Globus pallidus (tissue), 1 donor: Measurements from ENCODE around the gene LRP3.
"Not testable (repeated sequence)": the region's sequence is repeated elsewhere in the genome, so short reads cannot be mapped to it uniquely, and the experiment has no call there.

Experiments
- DNase-seq: peaks from one replicate; pipeline ENCODE4 v3.0.0-alpha.2; 2015; ENCODE audit warnings: low spot score

The LRP3 gene

GRCh38 chr19:33176670-33177416, 17.3 kb upstream of the LRP3 start:
- peak; percentile 96 for DNase-seq

DNA sequence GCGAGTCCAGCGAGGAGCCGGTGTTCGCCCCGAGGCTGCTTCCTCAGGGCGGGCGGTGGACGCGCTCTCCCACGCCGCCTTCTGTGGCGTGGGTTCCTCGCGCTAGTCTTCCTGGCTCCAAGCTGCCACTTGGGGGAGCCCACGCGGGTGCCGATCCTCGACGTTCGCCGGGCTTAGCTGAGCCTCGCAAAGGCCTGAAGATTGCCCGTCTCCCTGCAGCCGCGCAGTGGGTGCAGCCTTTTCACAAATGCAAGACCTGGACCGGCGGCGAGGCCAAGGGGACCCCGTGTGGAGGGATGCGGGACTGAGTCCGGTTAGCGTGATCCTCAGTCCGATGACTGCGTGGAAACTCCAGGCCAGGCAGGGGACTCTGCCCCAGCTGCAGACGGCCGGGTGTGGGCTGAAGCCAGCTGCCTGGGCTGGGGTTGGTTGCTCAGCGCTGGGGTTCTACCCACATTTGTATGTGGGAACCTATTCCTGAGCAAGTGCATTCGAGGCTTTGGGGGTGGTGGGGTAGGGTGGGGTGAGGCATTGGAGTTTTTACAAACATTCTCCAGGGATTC, 16.6 kb upstream of the LRP3 start:
- DNase-seq = peak; percentile 82

- DNase-seq = peak; percentile 22
These were observed 7.5 kb upstream of the LRP3 start for GRCh38 chr19:33186431-33187182.

- no peak for DNase-seq
These were observed 7.0 kb upstream of the LRP3 start for GRCh38 chr19:33187183-33187540.

DNA sequence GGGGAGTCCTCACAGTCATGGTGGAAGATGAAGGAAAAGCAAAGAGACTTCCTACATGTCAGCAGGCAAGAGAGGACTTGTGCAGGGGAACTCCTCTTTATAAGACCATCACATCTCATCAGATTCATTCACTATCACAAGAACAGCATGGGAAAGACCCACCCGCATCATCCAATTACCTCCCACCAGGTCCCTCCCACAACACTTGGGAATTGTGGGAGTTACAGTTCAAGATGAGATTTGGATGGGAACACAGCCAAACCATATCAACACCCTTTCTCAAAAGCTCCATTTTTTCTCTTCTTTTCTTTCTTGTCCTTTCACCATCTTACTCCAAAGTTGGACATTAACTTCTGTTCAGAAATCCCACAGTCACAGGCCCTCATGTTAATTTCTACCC, 4.7 kb upstream of the LRP3 start:
- DNase-seq = no peak

GRCh38 chr19:33191092-33191491, 3.0 kb upstream of the LRP3 start:
- not testable (repeated sequence) for DNase-seq

GRCh38 chr19:33191501-33191900, 2.6 kb upstream of the LRP3 start:
- no peak for DNase-seq

DNA sequence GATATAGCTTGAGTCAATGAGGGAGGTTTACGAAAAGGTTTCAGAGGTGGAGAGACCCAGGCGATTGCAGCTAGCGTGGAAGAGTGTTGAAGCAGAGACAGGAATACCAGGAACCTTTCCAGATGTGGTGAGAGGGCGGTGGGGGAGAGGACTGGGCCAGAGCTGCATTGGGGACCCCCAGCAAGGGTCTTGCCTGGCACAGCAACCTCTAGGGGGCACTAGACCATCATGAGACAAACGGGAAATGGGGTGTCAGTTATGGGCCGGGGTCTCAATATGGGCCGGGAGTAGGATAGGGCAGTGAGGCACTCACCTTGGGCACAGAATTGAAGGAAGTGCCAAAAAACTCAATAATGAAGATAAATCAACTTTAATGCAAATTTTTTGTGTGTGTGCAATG, 2.1 kb upstream of the LRP3 start:
- DNase-seq = no peak

DNA sequence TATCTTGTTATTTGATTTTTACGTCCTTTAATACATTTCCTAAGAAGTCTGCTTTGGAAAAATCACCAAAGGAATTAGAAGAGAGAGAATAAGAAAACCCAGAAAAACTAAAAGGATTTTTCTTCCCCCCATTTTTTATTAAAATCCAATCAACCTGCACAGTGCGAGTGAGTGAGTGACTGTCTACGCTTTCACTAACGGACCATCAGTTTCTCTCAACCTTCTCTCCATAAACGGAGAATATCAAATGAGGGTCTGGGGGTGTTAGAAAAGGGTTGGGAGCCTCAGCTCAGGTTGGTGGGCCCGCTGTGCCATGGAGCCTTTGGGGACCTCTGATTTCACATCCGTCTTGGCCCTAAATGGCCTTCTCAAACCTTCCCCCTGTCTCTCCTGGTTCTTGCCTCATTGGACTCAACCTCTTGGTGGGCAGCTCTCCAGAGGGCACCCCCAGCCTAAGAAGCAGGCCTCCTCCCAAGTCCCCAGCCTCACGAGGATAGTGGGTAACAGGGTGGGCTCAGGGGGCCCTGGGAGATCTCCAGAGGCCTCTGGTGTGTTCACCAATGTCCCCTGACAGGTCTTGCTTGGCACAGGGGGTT, 763 bp upstream of the LRP3 start:
- no peak for DNase-seq

- DNase-seq = no peak
These were observed 379 bp downstream of the LRP3 start for GRCh38 chr19:33194532-33194885.

- DNase-seq = no peak
These were observed 935 bp downstream of the LRP3 start for GRCh38 chr19:33194886-33195644.

DNA sequence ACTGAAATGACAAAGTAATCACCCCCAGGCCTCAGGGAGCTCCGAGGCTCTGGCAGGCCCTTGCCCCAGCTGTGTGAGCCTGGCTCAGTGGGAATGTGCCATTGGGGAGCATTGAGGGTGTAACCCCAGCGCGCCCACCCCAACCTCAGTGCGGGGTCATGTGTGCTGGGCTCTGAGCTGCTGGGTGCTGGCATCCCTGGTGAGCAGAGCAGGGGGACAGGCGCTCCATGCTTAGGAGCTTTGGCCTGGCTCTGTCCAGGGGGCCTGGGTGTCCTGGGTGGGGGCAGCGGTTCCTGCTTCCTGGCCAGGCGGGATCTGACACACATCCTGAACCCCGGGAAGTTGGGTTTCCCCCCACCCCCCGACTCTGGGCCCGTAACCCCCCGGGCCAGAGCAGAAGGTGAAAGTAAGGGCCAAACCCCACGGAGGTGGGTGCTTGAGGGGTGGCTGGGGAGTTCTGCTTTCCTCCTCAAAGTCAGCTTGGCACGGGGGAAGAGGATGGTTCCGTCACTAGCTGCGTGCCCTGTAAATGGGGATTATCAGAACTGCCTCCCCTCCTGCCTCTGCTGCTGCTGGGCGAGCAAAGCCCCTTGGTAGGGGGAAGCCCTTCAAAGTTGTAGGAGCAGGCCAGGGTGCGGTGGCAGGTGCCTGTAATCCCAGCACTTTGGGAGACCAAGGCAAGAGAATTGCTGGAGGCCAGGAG, 1.7 kb downstream of the LRP3 start:
- no peak for DNase-seq

GRCh38 chr19:33196446-33197193, 2.5 kb downstream of the LRP3 start:
- no peak for DNase-seq

DNA sequence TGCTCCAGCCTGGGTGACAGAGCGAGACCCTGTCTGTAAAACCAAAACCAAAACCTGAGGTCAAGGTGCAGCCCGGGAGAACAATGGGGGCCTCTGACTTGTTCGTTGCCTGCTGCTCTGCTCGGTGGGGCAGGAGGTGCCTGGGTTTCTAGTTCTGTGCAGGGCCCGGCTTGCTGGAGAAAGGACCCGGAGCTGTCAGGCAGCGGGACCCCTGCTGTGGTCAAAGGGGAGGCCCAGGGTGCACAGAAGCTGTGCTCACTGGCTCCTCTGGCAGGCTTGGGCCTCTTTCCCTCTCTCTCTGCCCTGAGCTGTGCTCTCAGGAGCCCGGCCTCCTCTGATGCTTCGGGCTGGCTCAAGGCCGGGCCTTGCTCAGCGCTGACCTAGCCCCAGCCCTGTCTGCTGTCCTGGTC, 3.5 kb downstream of the LRP3 start:
- DNase-seq = no peak

DNA sequence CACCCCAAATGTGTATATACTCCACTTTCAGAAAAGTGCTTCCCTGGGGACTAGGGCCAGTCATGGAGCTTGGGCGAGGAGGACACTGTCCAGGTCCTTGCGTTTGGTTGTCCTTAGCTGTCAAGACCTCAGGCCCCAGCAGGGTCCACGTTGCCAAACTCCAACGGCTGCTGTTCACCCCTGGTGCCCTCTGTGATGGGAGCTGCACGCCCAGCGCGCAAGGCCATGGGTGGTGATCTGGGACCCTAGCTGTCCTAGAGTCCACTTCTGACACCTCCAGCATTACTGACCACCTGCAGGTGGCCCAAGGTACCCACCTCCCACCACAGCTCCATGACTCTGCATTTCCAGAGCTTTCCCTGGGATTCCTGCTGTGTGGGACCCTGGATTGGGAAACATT, 4.0 kb downstream of the LRP3 start:
- DNase-seq = no peak

- no peak for DNase-seq
These were observed 5.5 kb downstream of the LRP3 start for GRCh38 chr19:33199441-33200265.

- no peak for DNase-seq
These were observed 7.3 kb downstream of the LRP3 start for GRCh38 chr19:33201473-33201872.

GRCh38 chr19:33201886-33202545, 7.9 kb downstream of the LRP3 start:
- no peak for DNase-seq
